MCF 10A (cell line): ENCODE data around the gene ATG10. TPM values are rescaled to one million over a fixed set of nuclear protein-coding genes. Genes with fewer than 3 reads are reported as not detected.

Experiments used
- BruUV-seq: library from RNA; stranded (reverse); fragments of 400-500 nt; replicated peaks from 2 replicates; lab custom pipeline; 2021; lab: Mats Ljungman, UMichigan
- CTCF ChIA-PET: fragments of 300-600 bp; sonication (Branson Sonifier 250); formaldehyde crosslinking; extraction: SDS; loops from one replicate; lab custom pipeline; 2021; ENCODE audit warnings: antibody characterized with exemption, inconsistent platforms; lab: Yijun Ruan, JAX
- POLR2A ChIA-PET: fragments of 300-600, 350-650 bp; sonication (Branson Sonifier 250); formaldehyde crosslinking; extraction: SDS; loops from one replicate; lab custom pipeline; 2020; ENCODE audit warnings: antibody characterized with exemption, inconsistent platforms; lab: Yijun Ruan, JAX
- DNase-seq: peaks from one replicate; pipeline ENCODE4 v3.0.0-alpha.2; 2018; ENCODE audit not compliant: unreplicated experiment
- H3K27ac Mint-ChIP-seq: one replicate; pipeline ENCODE4 v1.8.0; 2022; ENCODE audit warnings: mild to moderate bottlenecking, low read depth, mixed read lengths; ENCODE audit not compliant: unreplicated experiment
- H3K27me3 Mint-ChIP-seq: one replicate; pipeline ENCODE4 v1.8.0; 2022; ENCODE audit warnings: mixed read lengths; ENCODE audit not compliant: insufficient read depth, unreplicated experiment
- H3K36me3 Mint-ChIP-seq: one replicate; pipeline ENCODE4 v1.8.0; 2022; ENCODE audit warnings: mild to moderate bottlenecking, moderate library complexity, mixed read lengths; ENCODE audit not compliant: insufficient read depth, unreplicated experiment
- H3K4me1 Mint-ChIP-seq: one replicate; pipeline ENCODE4 v1.8.0; 2022; ENCODE audit warnings: mixed read lengths; ENCODE audit not compliant: insufficient read depth, unreplicated experiment
- H3K4me3 Mint-ChIP-seq: one replicate; pipeline ENCODE4 v1.8.0; 2022; ENCODE audit warnings: mild to moderate bottlenecking, moderate library complexity, mixed read lengths; ENCODE audit not compliant: unreplicated experiment
- H3K9me3 Mint-ChIP-seq: one replicate; pipeline ENCODE4 v1.8.0; 2022; ENCODE audit warnings: mixed read lengths; ENCODE audit not compliant: unreplicated experiment
- intact Hi-C: fragments of 100-400 bp; cut with micrococcal nuclease; formaldehyde crosslinking; loops from 2 replicates; pipeline ENCODE4 v1.14.1; 2022
- total RNA-seq: library from RNA; stranded (reverse); gene quantifications from 2 replicates; pipeline ENCODE4 v1.2.3, GENCODE V29; 2022
- TF ChIP-seq, protein P1 (sequence below): fragments of 200-600 bp; IDR thresholded peaks from one replicate; pipeline ENCODE4 v1.8.0; 2022; ENCODE audit warnings: antibody characterized with exemption, mild to moderate bottlenecking; ENCODE audit not compliant: unreplicated experiment

ATG10 gene
- total RNA-seq, 1 experiment from 2014 or later = 9.9 TPM

DNA sequence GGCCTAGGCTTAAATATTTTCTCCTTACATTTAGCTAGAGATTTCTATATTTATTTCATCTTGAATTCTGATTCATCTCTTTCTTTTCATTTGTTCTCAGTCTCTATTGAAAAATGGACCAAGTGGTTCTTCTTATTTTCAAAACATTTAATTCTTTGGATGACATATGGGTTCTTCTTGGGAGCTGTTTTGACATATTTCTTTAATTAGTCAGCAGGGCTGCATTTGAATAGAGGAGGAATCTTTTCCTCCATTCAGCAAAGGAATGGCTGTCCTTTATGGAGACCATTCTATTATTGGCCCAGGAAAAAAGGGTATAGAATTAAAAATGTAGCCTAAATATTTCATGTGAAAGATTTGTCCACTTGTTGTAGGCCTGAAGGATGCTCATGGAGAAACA lies 196.5 kb downstream of the ATG10 start:
- ChIA-PET CTCF (interaction anchor here (0.6 to 2.3 kb wide), 7 partner anchors 10 to 744 kb away, joined by 3 to 12 read pairs (median 3); no protein-coding TSS in a partner anchor), POLR2A (interaction anchor here (0.7 to 2.2 kb wide), 7 partner anchors 20 to 418 kb away, joined by 3 to 11 read pairs (median 5); partner anchors contain the start of gene SSBP2)
- TF ChIP-seq, protein P1, sequence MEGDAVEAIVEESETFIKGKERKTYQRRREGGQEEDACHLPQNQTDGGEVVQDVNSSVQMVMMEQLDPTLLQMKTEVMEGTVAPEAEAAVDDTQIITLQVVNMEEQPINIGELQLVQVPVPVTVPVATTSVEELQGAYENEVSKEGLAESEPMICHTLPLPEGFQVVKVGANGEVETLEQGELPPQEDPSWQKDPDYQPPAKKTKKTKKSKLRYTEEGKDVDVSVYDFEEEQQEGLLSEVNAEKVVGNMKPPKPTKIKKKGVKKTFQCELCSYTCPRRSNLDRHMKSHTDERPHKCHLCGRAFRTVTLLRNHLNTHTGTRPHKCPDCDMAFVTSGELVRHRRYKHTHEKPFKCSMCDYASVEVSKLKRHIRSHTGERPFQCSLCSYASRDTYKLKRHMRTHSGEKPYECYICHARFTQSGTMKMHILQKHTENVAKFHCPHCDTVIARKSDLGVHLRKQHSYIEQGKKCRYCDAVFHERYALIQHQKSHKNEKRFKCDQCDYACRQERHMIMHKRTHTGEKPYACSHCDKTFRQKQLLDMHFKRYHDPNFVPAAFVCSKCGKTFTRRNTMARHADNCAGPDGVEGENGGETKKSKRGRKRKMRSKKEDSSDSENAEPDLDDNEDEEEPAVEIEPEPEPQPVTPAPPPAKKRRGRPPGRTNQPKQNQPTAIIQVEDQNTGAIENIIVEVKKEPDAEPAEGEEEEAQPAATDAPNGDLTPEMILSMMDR = no peak
- no peak overlapping the region for H3K4me3 Mint-ChIP-seq
- H3K36me3 Mint-ChIP-seq = peaks cover 7% of the 10 kb centered on the region
- H3K9me3 Mint-ChIP-seq = peaks cover 6% of the 10 kb centered on the region
- H3K27me3 Mint-ChIP-seq = no peaks in the 10 kb centered on the region
- peak overlapping the region; percentile 29 for H3K27ac Mint-ChIP-seq
- BruUV-seq = no TSS peak
- peaks cover 36% of the 10 kb centered on the region for H3K4me1 Mint-ChIP-seq
- DNase-seq = no peak
- intact Hi-C loops = no loop called here

DNA sequence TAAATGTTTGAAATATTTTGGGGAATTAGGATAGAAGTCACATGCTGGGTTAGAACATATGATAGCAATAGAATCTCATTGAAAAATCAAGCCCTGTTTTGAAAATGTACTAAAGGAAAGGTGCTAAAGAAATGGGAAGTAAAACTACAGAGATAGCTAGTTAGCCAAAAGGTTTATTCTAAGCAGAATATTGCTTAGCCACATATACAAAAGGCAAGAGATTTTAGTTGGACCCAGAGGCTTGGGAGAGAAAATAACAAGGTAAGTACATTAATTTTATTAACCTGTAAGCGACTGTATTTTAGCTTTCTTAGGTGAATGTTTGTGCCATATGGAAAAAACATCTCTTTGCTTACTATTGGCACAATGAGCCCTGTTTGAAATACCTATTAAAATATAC lies 198.1 kb downstream of the ATG10 start:
- no peak overlapping the region for H3K4me3 Mint-ChIP-seq
- peaks cover 7% of the 10 kb centered on the region for H3K36me3 Mint-ChIP-seq
- BruUV-seq = no TSS peak
- TF ChIP-seq, protein P1 = no peak
- H3K9me3 Mint-ChIP-seq = peaks cover 6% of the 10 kb centered on the region
- no peak for DNase-seq
- no peaks in the 10 kb centered on the region for H3K27me3 Mint-ChIP-seq
- ChIA-PET CTCF (interaction anchor here (1.1 to 1.7 kb wide), 2 partner anchors 46 to 56 kb away, joined by 3 to 5 read pairs; no protein-coding TSS in a partner anchor), POLR2A (interaction anchor here (0.8 to 1.6 kb wide), 2 partner anchors 9 to 20 kb away, joined by 4 to 5 read pairs; no protein-coding TSS in a partner anchor)
- intact Hi-C loops = no loop called here
- H3K27ac Mint-ChIP-seq = peak overlapping the region; percentile 35
- peaks cover 23% of the 10 kb centered on the region for H3K4me1 Mint-ChIP-seq

DNA sequence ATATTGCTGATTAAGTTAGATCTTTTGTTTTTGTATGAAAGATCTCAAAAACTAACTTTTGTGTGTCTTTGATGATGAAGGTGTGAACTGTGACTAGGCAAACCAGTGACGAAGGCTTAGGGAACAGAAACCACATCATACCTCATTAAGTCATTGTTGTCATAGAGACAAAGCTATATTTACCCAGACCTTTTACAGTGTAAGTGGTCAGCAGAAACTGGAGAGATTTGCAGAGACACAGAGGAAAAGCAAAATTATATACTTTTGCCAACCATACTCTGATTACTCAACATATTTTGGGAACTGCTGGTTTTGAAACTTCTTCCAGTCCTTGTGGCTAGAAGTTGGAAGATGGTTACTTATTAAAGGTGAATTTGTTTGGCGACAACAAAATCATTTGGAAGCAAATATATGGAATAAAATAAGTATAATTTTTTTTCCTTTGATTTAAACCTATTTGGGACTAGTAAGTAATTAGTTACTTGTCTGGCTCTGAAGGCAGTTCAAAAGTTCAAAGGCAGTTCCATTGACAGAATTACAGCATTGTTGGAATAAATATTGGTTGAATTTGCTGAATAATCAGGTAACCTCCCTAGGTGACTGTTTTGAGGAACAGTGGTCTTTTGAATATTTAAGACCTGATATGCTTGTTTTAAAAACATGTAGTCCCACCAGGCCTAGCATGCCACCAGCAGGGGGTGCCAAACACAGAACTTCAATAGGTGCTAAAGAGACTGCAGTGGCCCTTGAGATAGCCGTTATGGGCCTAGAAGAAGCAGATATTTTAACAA lies 202.5 kb downstream of the ATG10 start:
- POLR2A ChIA-PET = interaction anchor here (0.6 kb wide), 1 partner anchor 319 kb away, joined by 3 read pairs; no protein-coding TSS in a partner anchor
- Mint-ChIP-seq H3K4me1 (no peaks in the 10 kb centered on the region), H3K27ac (no peak overlapping the region), H3K4me3 (no peak overlapping the region), H3K36me3 (peaks cover 7% of the 10 kb centered on the region), H3K9me3 (no peaks in the 10 kb centered on the region), H3K27me3 (no peaks in the 10 kb centered on the region)
- DNase-seq = peak; percentile 74
- CTCF ChIA-PET = interaction anchor here (0.7 to 1.9 kb wide), 9 partner anchors 9 to 748 kb away, joined by 3 to 7 read pairs (median 3); no protein-coding TSS in a partner anchor
- TF ChIP-seq, protein P1 = peak; percentile 56
- intact Hi-C loops = loop anchor here (1.0 kb wide), 2 partner anchors 51 to 85 kb away; no protein-coding TSS in a partner anchor
- no TSS peak for BruUV-seq

DNA sequence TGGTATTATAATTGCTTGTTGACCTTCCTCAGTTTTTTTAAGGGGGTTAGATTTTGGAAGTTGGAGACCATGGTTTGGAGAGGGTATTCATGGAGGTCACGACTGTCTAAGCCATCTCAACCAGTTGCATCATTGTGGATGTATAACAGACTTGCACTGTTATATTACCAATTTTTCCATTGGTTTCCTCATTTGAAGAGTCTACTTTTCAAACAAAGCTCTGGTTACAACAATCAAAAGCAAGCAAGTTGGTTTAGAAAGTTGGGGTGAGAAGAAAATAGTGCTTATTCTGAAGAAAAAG lies 203.0 kb downstream of the ATG10 start:
- CTCF ChIA-PET = interaction anchor here (0.6 to 1.4 kb wide), 13 partner anchors 13 to 749 kb away, joined by 3 to 7 read pairs (median 3); no protein-coding TSS in a partner anchor

More for the DNA sequence above, 203.0 kb downstream of the ATG10 start:
- Mint-ChIP-seq H3K4me1 (no peaks in the 10 kb centered on the region), H3K4me3 (no peak overlapping the region), H3K9me3 (no peaks in the 10 kb centered on the region), H3K27ac (no peak overlapping the region), H3K36me3 (peaks cover 7% of the 10 kb centered on the region), H3K27me3 (no peaks in the 10 kb centered on the region)
- POLR2A ChIA-PET = interaction anchor here (0.8 kb wide), 1 partner anchor 50 kb away, joined by 3 read pairs; no protein-coding TSS in a partner anchor
- BruUV-seq = no TSS peak
- intact Hi-C loops = loop anchor here (1.0 kb wide), 2 partner anchors 50 to 84 kb away; no protein-coding TSS in a partner anchor
- DNase-seq = no peak
- TF ChIP-seq, protein P1 = no peak
